ENCODE results near the gene SP6.

- TF ChIP-seq GLIS3 (CRISPR knock-in tag; IDR thresholded peaks at IDR 0.05) (no peak), ZNF565 (CRISPR knock-in tag; conservative IDR thresholded peaks at IDR 0.05; ENCODE audit: low read depth) (no peak), CSDC2 (CRISPR knock-in tag; IDR thresholded peaks at IDR 0.05) (no peak), POU6F1 (CRISPR knock-in tag; IDR thresholded peaks at IDR 0.05; ENCODE audit: borderline replicate concordance, low read depth) (no peak), TSHZ2 (CRISPR knock-in tag; IDR thresholded peaks at IDR 0.05) (no peak), PATZ1 (CRISPR knock-in tag; IDR thresholded peaks at IDR 0.05; ENCODE audit: borderline replicate concordance) (no peak), ARNTL (CRISPR knock-in tag; IDR thresholded peaks at IDR 0.05; ENCODE audit: borderline replicate concordance, low read depth) (no peak), ZFP30 (CRISPR knock-in tag; IDR thresholded peaks at IDR 0.05) (no peak), CREB5 (CRISPR knock-in tag; IDR thresholded peaks at IDR 0.05; ENCODE audit: low read depth) (no peak), ZFP3 (CRISPR knock-in tag; IDR thresholded peaks at IDR 0.05) (no peak), RARB (CRISPR knock-in tag; IDR thresholded peaks at IDR 0.05) (no peak), TCF4 (CRISPR knock-in tag; IDR thresholded peaks at IDR 0.05; ENCODE audit: borderline replicate concordance) (no peak), CSRNP3 (CRISPR knock-in tag; IDR thresholded peaks at IDR 0.05) (no peak)
Measured at GRCh38 chr17:47813077-47813476, 37.9 kb downstream of the SP6 start.
